ENCODE measurements around the gene PHLPP1.

DNA sequence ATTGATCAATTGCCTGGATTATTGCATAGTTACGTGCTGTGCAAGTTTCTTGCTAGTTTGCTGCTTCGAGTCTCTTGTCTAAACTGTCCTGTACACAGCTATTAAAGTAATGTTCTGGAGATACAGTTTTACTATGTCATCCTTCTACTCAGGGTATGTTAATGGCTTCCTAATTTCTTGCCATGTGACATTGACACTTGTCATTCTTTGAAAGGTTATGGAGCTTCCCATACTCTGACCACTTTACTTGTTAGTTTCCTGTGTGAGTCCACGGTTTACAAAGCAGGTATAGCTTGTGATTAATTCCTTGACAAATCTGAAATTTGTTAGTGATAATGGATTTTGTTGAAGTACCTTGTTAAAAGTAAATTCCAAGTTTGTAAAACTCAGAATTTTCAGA lies 80.5 kb downstream of the PHLPP1 start:
- no peak for TF ChIP-seq EZH2 (IDR thresholded peaks at IDR 0.05; ENCODE audit: low read length, missing control alignments)
- TF ChIP-seq, protein P1, sequence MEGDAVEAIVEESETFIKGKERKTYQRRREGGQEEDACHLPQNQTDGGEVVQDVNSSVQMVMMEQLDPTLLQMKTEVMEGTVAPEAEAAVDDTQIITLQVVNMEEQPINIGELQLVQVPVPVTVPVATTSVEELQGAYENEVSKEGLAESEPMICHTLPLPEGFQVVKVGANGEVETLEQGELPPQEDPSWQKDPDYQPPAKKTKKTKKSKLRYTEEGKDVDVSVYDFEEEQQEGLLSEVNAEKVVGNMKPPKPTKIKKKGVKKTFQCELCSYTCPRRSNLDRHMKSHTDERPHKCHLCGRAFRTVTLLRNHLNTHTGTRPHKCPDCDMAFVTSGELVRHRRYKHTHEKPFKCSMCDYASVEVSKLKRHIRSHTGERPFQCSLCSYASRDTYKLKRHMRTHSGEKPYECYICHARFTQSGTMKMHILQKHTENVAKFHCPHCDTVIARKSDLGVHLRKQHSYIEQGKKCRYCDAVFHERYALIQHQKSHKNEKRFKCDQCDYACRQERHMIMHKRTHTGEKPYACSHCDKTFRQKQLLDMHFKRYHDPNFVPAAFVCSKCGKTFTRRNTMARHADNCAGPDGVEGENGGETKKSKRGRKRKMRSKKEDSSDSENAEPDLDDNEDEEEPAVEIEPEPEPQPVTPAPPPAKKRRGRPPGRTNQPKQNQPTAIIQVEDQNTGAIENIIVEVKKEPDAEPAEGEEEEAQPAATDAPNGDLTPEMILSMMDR (conservative IDR thresholded peaks at IDR 0.05 in 1 of 2, IDR thresholded peaks at IDR 0.05 in 1 of 2; ENCODE audit: low read depth in 1 of 2, low read length in 2 of 2) = no peak
